DOHH2 (cell line): ENCODE results near the gene PPP2R5A.

Experiments
- H3F3A ChIP-seq: fragments of 200-600 bp; sonication (generic), shearing (Covaris generic); 2 replicates; pipeline ENCODE4 v1.6.0; 2016; ENCODE audit warnings: antibody characterized with exemption, mild to moderate bottlenecking; ENCODE audit not compliant: control insufficient read depth, insufficient read depth
- H3K27ac ChIP-seq: fragments of 200-600 bp; sonication (generic); 2 replicates; pipeline ENCODE4 v1.5.1; 2014; ENCODE audit warnings: low read depth, mild to moderate bottlenecking, low read length, moderate library complexity
- H3K27me3 ChIP-seq: fragments of 200-600 bp; sonication (generic); 2 replicates; pipeline ENCODE4 v1.6.1; 2014; ENCODE audit warnings: mild to moderate bottlenecking, low read length, mixed read lengths; ENCODE audit not compliant: control insufficient read depth
- H3K36me3 ChIP-seq: fragments of 200-600 bp; sonication (generic); 2 replicates; pipeline ENCODE4 v1.6.1; 2014; ENCODE audit warnings: mild to moderate bottlenecking, low read length, moderate library complexity, mixed read lengths; ENCODE audit not compliant: control insufficient read depth
- H3K4me1 ChIP-seq: fragments of 200-600 bp; sonication (generic); 2 replicates; pipeline ENCODE4 v1.6.1; 2014; ENCODE audit warnings: mild to moderate bottlenecking, low read length, mixed read lengths; ENCODE audit not compliant: control insufficient read depth
- H3K4me2 ChIP-seq: fragments of 200-600 bp; sonication (generic); 2 replicates; pipeline ENCODE4 v1.6.0; 2014; ENCODE audit warnings: mild to moderate bottlenecking, low read length, moderate library complexity
- H3K4me3 ChIP-seq: fragments of 200-600 bp; sonication (generic); 2 replicates; pipeline ENCODE4 v1.5.1; 2014; ENCODE audit warnings: mild to moderate bottlenecking, low read length, mixed read lengths
- H3K79me2 ChIP-seq: fragments of 200-600 bp; sonication (generic); 2 replicates; pipeline ENCODE4 v1.6.1; 2014; ENCODE audit warnings: mild to moderate bottlenecking, low read length, mixed read lengths; ENCODE audit not compliant: control insufficient read depth
- H3K9me2 ChIP-seq: fragments of 200-600 bp; sonication (generic); replicated peaks from 2 replicates; pipeline ENCODE4 v1.6.1; 2014; ENCODE audit warnings: mild to moderate bottlenecking, low read length, mixed read lengths; ENCODE audit not compliant: control insufficient read depth
- H3K9me3 ChIP-seq: fragments of 200-600 bp; sonication (generic); 2 replicates; pipeline ENCODE4 v1.6.1; 2014; ENCODE audit warnings: antibody characterized with exemption, low read length, mixed read lengths; ENCODE audit not compliant: control insufficient read depth, insufficient read depth
- H4K20me1 ChIP-seq: fragments of 200-600 bp; sonication (generic); 2 replicates; pipeline ENCODE4 v1.6.0; 2014; ENCODE audit warnings: low read depth, mild to moderate bottlenecking, antibody characterized with exemption, low read length, moderate library complexity; ENCODE audit not compliant: control insufficient read depth, insufficient read depth
- CTCF ChIP-seq: fragments of 200-600 bp; sonication (generic); IDR thresholded peaks from one replicate; pipeline ENCODE4 v1.5.1; 2014; ENCODE audit warnings: antibody characterized with exemption, mild to moderate bottlenecking, low read depth, low read length; ENCODE audit not compliant: poor library complexity, severe bottlenecking
- EZH2phosphoT487 ChIP-seq: fragments of 200-600 bp; sonication (generic); IDR thresholded peaks from 2 replicates; pipeline ENCODE4 v1.6.1; 2017; ENCODE audit warnings: borderline replicate concordance, mild to moderate bottlenecking, antibody characterized with exemption, low read length, moderate library complexity, mixed read lengths

PPP2R5A gene

GRCh38 chr1:212375986-212376385 lies 90.8 kb downstream of the PPP2R5A start:
- H3K4me3 ChIP-seq, result no peak overlapping the region
- H4K20me1 ChIP-seq, result no peaks in the 10 kb centered on the region
- peaks cover 74% of the 10 kb centered on the region for H3K36me3 ChIP-seq
- no peak for TF ChIP-seq EZH2phosphoT487
- TF ChIP-seq CTCF, result no peak
- no peaks in the 10 kb centered on the region for H3F3A ChIP-seq
- no peaks in the 10 kb centered on the region for H3K9me2 ChIP-seq
- no peak overlapping the region for H3K27ac ChIP-seq
- H3K4me2 ChIP-seq, result no peak overlapping the region
- no peaks in the 10 kb centered on the region for H3K9me3 ChIP-seq
- no peaks in the 10 kb centered on the region for H3K79me2 ChIP-seq
- H3K27me3 ChIP-seq, result no peaks in the 10 kb centered on the region
- no peaks in the 10 kb centered on the region for H3K4me1 ChIP-seq

GRCh38 chr1:212377644-212378043 lies 92.4 kb downstream of the PPP2R5A start:
- Histone ChIP-seq H4K20me1 (no peaks in the 10 kb centered on the region), H3K27me3 (no peaks in the 10 kb centered on the region), H3K79me2 (no peaks in the 10 kb centered on the region), H3F3A (no peaks in the 10 kb centered on the region), H3K4me3 (no peak overlapping the region), H3K4me2 (no peak overlapping the region), H3K9me2 (no peaks in the 10 kb centered on the region), H3K36me3 (peaks cover 74% of the 10 kb centered on the region), H3K4me1 (no peaks in the 10 kb centered on the region), H3K9me3 (no peaks in the 10 kb centered on the region), H3K27ac (no peak overlapping the region)
- TF ChIP-seq EZH2phosphoT487 (no peak), CTCF (no peak)

GRCh38 chr1:212379366-212379765 lies 94.2 kb downstream of the PPP2R5A start:
- no peaks in the 10 kb centered on the region for H3K4me1 ChIP-seq

More at GRCh38 chr1:212379366-212379765, 94.2 kb downstream of the PPP2R5A start:
- Histone ChIP-seq H3K4me2 (no peak overlapping the region), H3K79me2 (no peaks in the 10 kb centered on the region), H3F3A (no peaks in the 10 kb centered on the region), H3K9me3 (no peaks in the 10 kb centered on the region), H3K27me3 (no peaks in the 10 kb centered on the region), H3K36me3 (peaks cover 76% of the 10 kb centered on the region), H3K4me3 (no peak overlapping the region), H3K27ac (no peak overlapping the region), H3K9me2 (no peaks in the 10 kb centered on the region), H4K20me1 (no peaks in the 10 kb centered on the region)
- TF ChIP-seq CTCF (no peak), EZH2phosphoT487 (no peak)
